Lower leg skin (tissue), 4 donors: ENCODE results near the gene GMPR. TPM values are rescaled to one million over a fixed set of nuclear protein-coding genes. Genes with fewer than 3 reads are reported as not detected.
"Not testable (repeated sequence)": the region's sequence is repeated elsewhere in the genome, so short reads cannot be mapped to it uniquely, and the experiment has no call there.

ENCODE experiments used
- DNase-seq, 2 donors: peaks; one replicate each; pipeline ENCODE4 v3.0.0-alpha.2; 2019; ENCODE audit warnings: low spot score in 2 of 2
- H3K4me3 ChIP-seq: fragments of 200-600 bp; sonication (generic); 2 replicates; pipeline ENCODE4 v1.5.1; 2017; ENCODE audit warnings: mild to moderate bottlenecking, low read depth; ENCODE audit not compliant: poor library complexity, severe bottlenecking
- CTCF ChIP-seq, 3 donors: fragments of 450-650 bp; IDR thresholded peaks; one replicate each; pipeline ENCODE4 v1.5.1; 2016; ENCODE audit warnings: antibody characterized with exemption in 3 of 3, mild to moderate bottlenecking in 3 of 3, moderate library complexity in 2 of 3
- POLR2A ChIP-seq, 2 donors: fragments of 450-650 bp; IDR thresholded peaks; one replicate each; pipeline ENCODE4 v1.6.1; 2016 to 2017; ENCODE audit warnings: antibody characterized with exemption in 2 of 2, mild to moderate bottlenecking in 1 of 2, moderate library complexity in 1 of 2
- WGBS, 2 donors: methylation state at CpG; one replicate each; pipeline ENCODE4 v1.1.5; 2018; 5-methylcytosine and 5-hydroxymethylcytosine counted together
- intact Hi-C: fragments of 100-400 bp; cut with DNase I; formaldehyde crosslinking; loops from one replicate; pipeline ENCODE4 v1.15.0; 2023; ENCODE audit warnings: low total_unique reads
- total RNA-seq, 4 donors: library from RNA; depleted of rRNA; stranded (reverse); fragments of >200 nt; gene quantifications; one replicate each; pipeline ENCODE4 v1.1.0, GENCODE V29; 2016

GMPR gene
- total RNA-seq, 4 donors from 2014 or later, result 5.2 to 26.7 (median 10.6) TPM

GRCh38 chr6:16258709-16259075 is 20.3 kb downstream of the GMPR start:
- no peak for DNase-seq
- no peak for TF ChIP-seq CTCF (IDR thresholded peaks at IDR 0.05)
- no peak for TF ChIP-seq POLR2A (IDR thresholded peaks at IDR 0.05)
- intact Hi-C loops, result no loop called here
- H3K4me3 ChIP-seq, result no peak overlapping the region
- WGBS, 2 donors, result 66 to 72% methylated on average over 6 of the region's 6 CpGs

GRCh38 chr6:16259604-16260003 is 21.2 kb downstream of the GMPR start:
- H3K4me3 ChIP-seq, intact Hi-C loops, DNase-seq: not testable (repeated sequence)
- 95 to 96% methylated on average over 2 of the region's 3 CpGs for WGBS, 2 donors

GRCh38 chr6:16260602-16261001 is 22.2 kb downstream of the GMPR start:
- H3K4me3 ChIP-seq, intact Hi-C loops, DNase-seq: not testable (repeated sequence)
- WGBS, 2 donors, result 88 to 94% methylated on average over 9 of the region's 9 CpGs

GRCh38 chr6:16262773-16263172 is 24.4 kb downstream of the GMPR start:
- H3K4me3 ChIP-seq, intact Hi-C loops, DNase-seq: not testable (repeated sequence)
- 90 to 93% methylated on average over 12 of the region's 12 CpGs for WGBS, 2 donors

GRCh38 chr6:16263464-16264099 is 25.2 kb downstream of the GMPR start:
- intact Hi-C loops, H3K4me3 ChIP-seq, DNase-seq: not testable (repeated sequence)
- WGBS, 2 donors, result 92% methylated on average over 13 of the region's 13 CpGs

GRCh38 chr6:16264785-16265184 is 26.4 kb downstream of the GMPR start:
- intact Hi-C loops, result no loop called here
- no peak for DNase-seq
- 92 to 100% methylated on average over 2 of the region's 2 CpGs for WGBS, 2 donors
- H3K4me3 ChIP-seq, result no peak overlapping the region
- no peak for TF ChIP-seq CTCF (IDR thresholded peaks at IDR 0.05)
- no peak for TF ChIP-seq POLR2A (IDR thresholded peaks at IDR 0.05)

GRCh38 chr6:16265351-16266341 is 27.3 kb downstream of the GMPR start:
- TF ChIP-seq CTCF (IDR thresholded peaks at IDR 0.05) (no peak), POLR2A (IDR thresholded peaks at IDR 0.05) (no peak)
- DNase-seq, result no peak
- intact Hi-C loops, result no loop called here
- 96% methylated on average over 31 of the region's 31 CpGs for WGBS, 2 donors
- H3K4me3 ChIP-seq, result no peak overlapping the region
